SK-N-MC (cell line): ENCODE data around the gene LRMDA.

ENCODE experiments used
- EZH2 ChIP-seq: fragments of 200-600 bp; sonication (generic); IDR thresholded peaks from one replicate; pipeline ENCODE4 v1.6.1; 2017; ENCODE audit warnings: antibody characterized with exemption
- POLR2AphosphoS5 ChIP-seq: IDR thresholded peaks from 2 replicates; pipeline ENCODE4 v1.6.1; 2012; ENCODE audit warnings: mild to moderate bottlenecking, low read depth, low read length, borderline replicate concordance

- TF ChIP-seq POLR2AphosphoS5: no peak
- no peak for TF ChIP-seq EZH2
These were observed 34.6 kb upstream of the LRMDA start for GRCh38 chr10:75396631-75397495.
